Gastroesophageal sphincter (tissue), 3 donors: Measurements from ENCODE around the gene GSDME.

Experiments
- EP300 ChIP-seq: sonication (generic); formaldehyde crosslinking; IDR thresholded peaks from one replicate; pipeline ENCODE4 v1.6.1; 2017; ENCODE audit warnings: antibody characterized with exemption, mild to moderate bottlenecking
- POLR2A ChIP-seq, 2 donors: fragments of 450-650 bp; IDR thresholded peaks; one replicate each; pipeline ENCODE4 v1.6.1; 2017; ENCODE audit warnings: antibody characterized with exemption in 2 of 2, mild to moderate bottlenecking in 2 of 2, moderate library complexity in 1 of 2
- POLR2AphosphoS5 ChIP-seq: sonication (generic); formaldehyde crosslinking; IDR thresholded peaks from one replicate; pipeline ENCODE4 v1.6.1; 2017; ENCODE audit warnings: antibody characterized with exemption
- TF ChIP-seq, protein P1 (sequence below), 4 experiments: fragments of 200-600 bp in 2 of 4; fragments of 450-650 bp in 2 of 4; sonication (generic) in 1 of 4; IDR thresholded peaks; one replicate each; pipeline ENCODE4 v1.5.1; 2017 to 2019; ENCODE audit warnings: antibody characterized with exemption in 4 of 4, mild to moderate bottlenecking in 2 of 4, moderate library complexity in 2 of 4

DNA sequence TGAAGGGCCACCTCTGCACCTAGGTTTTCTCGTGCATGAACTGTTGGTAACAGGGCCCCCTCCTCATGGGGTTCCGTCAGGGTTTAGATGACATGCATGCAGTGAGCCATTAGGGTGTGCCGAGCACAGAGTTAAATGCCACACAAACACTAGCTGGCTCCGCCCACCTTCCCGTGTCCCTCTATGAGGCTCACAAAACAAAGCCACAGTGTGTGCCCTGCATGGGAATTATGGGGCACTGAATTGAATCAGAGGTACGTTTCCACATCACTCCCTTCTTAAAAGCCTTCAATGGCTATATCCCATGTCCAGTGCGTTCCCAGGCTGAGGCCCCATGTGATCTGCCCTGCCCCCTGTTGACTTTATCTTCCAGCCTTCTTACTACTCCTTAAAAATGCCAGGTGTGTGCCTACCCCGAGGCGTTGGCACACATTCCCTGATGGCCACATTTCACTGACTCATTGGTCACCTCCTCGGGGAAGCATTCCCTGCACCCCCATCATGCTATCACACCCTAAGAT, 35.7 kb downstream of the GSDME start:
- TF ChIP-seq, protein P1, sequence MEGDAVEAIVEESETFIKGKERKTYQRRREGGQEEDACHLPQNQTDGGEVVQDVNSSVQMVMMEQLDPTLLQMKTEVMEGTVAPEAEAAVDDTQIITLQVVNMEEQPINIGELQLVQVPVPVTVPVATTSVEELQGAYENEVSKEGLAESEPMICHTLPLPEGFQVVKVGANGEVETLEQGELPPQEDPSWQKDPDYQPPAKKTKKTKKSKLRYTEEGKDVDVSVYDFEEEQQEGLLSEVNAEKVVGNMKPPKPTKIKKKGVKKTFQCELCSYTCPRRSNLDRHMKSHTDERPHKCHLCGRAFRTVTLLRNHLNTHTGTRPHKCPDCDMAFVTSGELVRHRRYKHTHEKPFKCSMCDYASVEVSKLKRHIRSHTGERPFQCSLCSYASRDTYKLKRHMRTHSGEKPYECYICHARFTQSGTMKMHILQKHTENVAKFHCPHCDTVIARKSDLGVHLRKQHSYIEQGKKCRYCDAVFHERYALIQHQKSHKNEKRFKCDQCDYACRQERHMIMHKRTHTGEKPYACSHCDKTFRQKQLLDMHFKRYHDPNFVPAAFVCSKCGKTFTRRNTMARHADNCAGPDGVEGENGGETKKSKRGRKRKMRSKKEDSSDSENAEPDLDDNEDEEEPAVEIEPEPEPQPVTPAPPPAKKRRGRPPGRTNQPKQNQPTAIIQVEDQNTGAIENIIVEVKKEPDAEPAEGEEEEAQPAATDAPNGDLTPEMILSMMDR (IDR thresholded peaks at IDR 0.05), result no peak
- TF ChIP-seq POLR2A (IDR thresholded peaks at IDR 0.05) (no peak), POLR2AphosphoS5 (no peak), EP300 (no peak)
